Ovary (tissue), 9 donors: ENCODE measurements around the gene IZUMO1. TPM values are rescaled to one million over a fixed set of nuclear protein-coding genes. Genes with fewer than 3 reads are reported as not detected.

Source experiments
- DNase-seq, 5 donors: peaks; one replicate each; pipeline ENCODE4 v3.0.0-alpha.2; 2019 to 2020
- H3K27ac ChIP-seq, 2 donors: fragments of 200-600 bp; one replicate each; pipeline versions ENCODE4 v1.5.1 to v1.8.0; 2019 to 2022
- H3K27me3 ChIP-seq: fragments of 200-600 bp; one replicate; pipeline ENCODE4 v1.8.0; 2022
- H3K36me3 ChIP-seq: fragments of 200-600 bp; sonication (generic); one replicate; pipeline ENCODE4 v1.5.1; 2019
- H3K4me1 ChIP-seq: one replicate; pipeline ENCODE4 v1.8.1; 2013; ENCODE audit warnings: mild to moderate bottlenecking, moderate library complexity; ENCODE audit not compliant: insufficient read depth
- H3K4me3 ChIP-seq: fragments of 200-600 bp; sonication (generic); one replicate; pipeline ENCODE4 v1.5.1; 2017
- H3K9me3 ChIP-seq, 2 donors: fragments of 200-600 bp in 1 of 2; sonication (generic) in 1 of 2; one replicate each; pipeline versions ENCODE4 v1.5.1 to v1.8.1; 2013 to 2019; ENCODE audit warnings: mild to moderate bottlenecking in 1 of 2, moderate library complexity in 1 of 2
- EP300 ChIP-seq: sonication (generic); formaldehyde crosslinking; IDR thresholded peaks from one replicate; pipeline ENCODE4 v1.6.1; 2017; ENCODE audit warnings: antibody characterized with exemption
- POLR2A ChIP-seq: fragments of 450-650 bp; IDR thresholded peaks from one replicate; pipeline ENCODE4 v1.6.1; 2017; ENCODE audit warnings: antibody characterized with exemption, mild to moderate bottlenecking, moderate library complexity
- WGBS, 3 donors: extraction: QIAGEN DNeasy Blood & Tissue Kit in 1 of 3; methylation state at CpG; one replicate each; pipeline versions ENCODE4 v1.1.5 to v1.1.7; 2013 to 2017; 5-methylcytosine and 5-hydroxymethylcytosine counted together
- intact Hi-C, 4 donors: fragments of 100-400 bp; cut with DNase I; formaldehyde crosslinking; loops; one replicate each; pipeline versions ENCODE4 v1.11.0 to v1.15.1; 2022 to 2023
- polyA plus RNA-seq, 2 donors: library from polyadenylated mRNA; stranded (reverse); fragments of 200-250 nt in 1 of 2; fragments of 350-450 nt in 1 of 2; fragmentation: Illumina TruSeq in 1 of 2; extraction: RNeasy Lipid Tissue Mini Kit (QIAGEN cat#74804) in 1 of 2; gene quantifications; one replicate each; pipeline ENCODE4 v1.2.3, GENCODE V29; 2013 to 2014
- total RNA-seq, 7 donors: library from RNA; depleted of rRNA in 2 of 7; stranded (reverse); fragments of >200 nt in 2 of 7; fragmentation: NEBNext Ultra II Directional in 3 of 7; extraction: Animal tissue kit (Norgen Biotek cat#: 25700) in 3 of 7; gene quantifications; one replicate each; pipeline versions ENCODE4 v1.1.0 to v1.2.4, GENCODE V29; 2016 to 2023
- TF ChIP-seq, protein P1 (sequence below), 3 donors: fragments of 450-650 bp in 2 of 3; fragments of 200-600 bp in 1 of 3; IDR thresholded peaks; one replicate each; pipeline versions ENCODE4 v1.5.1 to v1.8.0; 2016 to 2022; ENCODE audit warnings: antibody characterized with exemption in 3 of 3, mild to moderate bottlenecking in 1 of 3
- donor health status: DM: no; HTN: no; CAD: no; lungs with moderate emphysema.
- donor health status: DM: no; HTN: no; CAD: no.
- donor health status: Bipolar disorder and iron deficiency.
- donor health status: DM: yes; HTN: yes; CAD: no.
- donor health status: DM: no; HTN: no; CAD: no.
- donor health status: DM: yes; HTN: yes; CAD: no.

The IZUMO1 gene
- total and polyA plus RNA-seq, 9 donors: 0.08 to 0.67 (median 0.12) TPM; not detected in 5

GRCh38 chr19:48760504-48761205 is 13.9 kb upstream of the IZUMO1 start:
- 61 to 73% (median 69%) methylated on average over 16 of the region's 16 CpGs for WGBS, 3 donors
- intact Hi-C loops: no loop called here
- no peaks in the 10 kb centered on the region for H3K4me1 ChIP-seq
- no peaks in the 10 kb centered on the region for H3K27me3 ChIP-seq
- H3K27ac ChIP-seq: no peak overlapping the region
- H3K36me3 ChIP-seq: no peaks in the 10 kb centered on the region
- no peak for DNase-seq
- no peak overlapping the region for H3K4me3 ChIP-seq
- H3K9me3 ChIP-seq: no peaks in the 10 kb centered on the region
- TF ChIP-seq, protein P1, sequence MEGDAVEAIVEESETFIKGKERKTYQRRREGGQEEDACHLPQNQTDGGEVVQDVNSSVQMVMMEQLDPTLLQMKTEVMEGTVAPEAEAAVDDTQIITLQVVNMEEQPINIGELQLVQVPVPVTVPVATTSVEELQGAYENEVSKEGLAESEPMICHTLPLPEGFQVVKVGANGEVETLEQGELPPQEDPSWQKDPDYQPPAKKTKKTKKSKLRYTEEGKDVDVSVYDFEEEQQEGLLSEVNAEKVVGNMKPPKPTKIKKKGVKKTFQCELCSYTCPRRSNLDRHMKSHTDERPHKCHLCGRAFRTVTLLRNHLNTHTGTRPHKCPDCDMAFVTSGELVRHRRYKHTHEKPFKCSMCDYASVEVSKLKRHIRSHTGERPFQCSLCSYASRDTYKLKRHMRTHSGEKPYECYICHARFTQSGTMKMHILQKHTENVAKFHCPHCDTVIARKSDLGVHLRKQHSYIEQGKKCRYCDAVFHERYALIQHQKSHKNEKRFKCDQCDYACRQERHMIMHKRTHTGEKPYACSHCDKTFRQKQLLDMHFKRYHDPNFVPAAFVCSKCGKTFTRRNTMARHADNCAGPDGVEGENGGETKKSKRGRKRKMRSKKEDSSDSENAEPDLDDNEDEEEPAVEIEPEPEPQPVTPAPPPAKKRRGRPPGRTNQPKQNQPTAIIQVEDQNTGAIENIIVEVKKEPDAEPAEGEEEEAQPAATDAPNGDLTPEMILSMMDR (IDR thresholded peaks at IDR 0.05): no peak
- no peak for TF ChIP-seq EP300
- TF ChIP-seq POLR2A: no peak

GRCh38 chr19:48757741-48758144 is 11.0 kb upstream of the IZUMO1 start:
- Histone ChIP-seq H3K27ac (no peak overlapping the region), H3K4me3 (no peak overlapping the region), H3K36me3 (no peaks in the 10 kb centered on the region), H3K4me1 (peaks cover 2% of the 10 kb centered on the region), H3K9me3 (no peaks in the 10 kb centered on the region), H3K27me3 (no peaks in the 10 kb centered on the region)
- intact Hi-C loops: no loop called here
- no peak for DNase-seq
- WGBS, 3 donors: 85 to 90% (median 86%) methylated on average over 14 of the region's 14 CpGs
- TF ChIP-seq EP300: no peak
- TF ChIP-seq POLR2A: no peak
- TF ChIP-seq, protein P1 (IDR thresholded peaks at IDR 0.05): no peak

DNA sequence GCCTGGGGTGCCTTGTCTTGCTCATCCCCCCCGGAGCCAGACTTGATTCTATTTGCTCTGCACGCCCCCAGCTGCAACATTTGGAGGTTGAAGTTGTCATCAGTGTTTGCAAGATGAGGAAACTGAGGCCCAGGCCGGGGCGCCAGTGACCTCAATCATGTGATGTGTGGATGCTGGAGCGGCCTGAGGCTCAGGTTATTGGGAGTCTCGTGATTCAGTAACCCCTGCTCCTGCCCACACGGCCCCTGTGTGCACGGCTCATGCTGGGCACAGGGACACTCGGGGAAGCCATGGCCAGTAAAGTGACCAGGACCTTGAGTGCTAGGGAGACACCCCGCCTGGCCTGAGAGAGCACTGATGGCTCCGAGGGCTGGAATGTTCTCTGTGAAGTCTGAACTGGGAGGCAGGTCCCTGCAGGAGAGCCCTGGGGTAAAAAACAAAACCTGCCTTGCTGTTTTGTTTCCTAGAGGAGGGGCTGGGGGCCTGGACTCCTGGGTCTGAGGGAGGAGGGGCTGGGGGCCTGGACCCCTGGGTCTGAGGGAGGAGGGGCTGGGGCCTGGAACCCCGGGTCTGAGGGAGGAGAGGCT is 10.5 kb upstream of the IZUMO1 start:
- WGBS, 3 donors: 85 to 90% (median 87%) methylated on average over 12 of the region's 12 CpGs
- no peaks in the 10 kb centered on the region for H3K9me3 ChIP-seq
- no peaks in the 10 kb centered on the region for H3K27me3 ChIP-seq
- H3K4me1 ChIP-seq: peaks cover 2% of the 10 kb centered on the region
- no peak overlapping the region for H3K27ac ChIP-seq
- H3K36me3 ChIP-seq: no peaks in the 10 kb centered on the region
- DNase-seq: no peak
- intact Hi-C loops: no loop called here
- H3K4me3 ChIP-seq: no peak overlapping the region
- TF ChIP-seq, protein P1 (IDR thresholded peaks at IDR 0.05): no peak
- TF ChIP-seq POLR2A (no peak), EP300 (no peak)

GRCh38 chr19:48756686-48757085 is 10.0 kb upstream of the IZUMO1 start:
- Histone ChIP-seq H3K36me3 (no peaks in the 10 kb centered on the region), H3K4me3 (no peak overlapping the region), H3K27me3 (no peaks in the 10 kb centered on the region), H3K9me3 (no peaks in the 10 kb centered on the region), H3K4me1 (peaks cover 2% of the 10 kb centered on the region), H3K27ac (no peak overlapping the region)
- no peak for DNase-seq
- WGBS, 3 donors: 74 to 78% (median 75%) methylated on average over 9 of the region's 9 CpGs
- TF ChIP-seq POLR2A: no peak
- TF ChIP-seq, protein P1 (IDR thresholded peaks at IDR 0.05): no peak
- TF ChIP-seq EP300: no peak
- intact Hi-C loops: no loop called here
